TTC549 (cell line): Measurements from ENCODE around the gene SEPTIN11.
"Not testable (repeated sequence)": the region's sequence is repeated elsewhere in the genome, so short reads cannot be mapped to it uniquely, and the experiment has no call there.

Source experiments
- FAIRE-seq: peaks from 2 replicates; lab custom pipeline; 2012; peaks lifted over from hg19 to GRCh38; lab: Jason Lieb, UNC

SEPTIN11 gene

DNA sequence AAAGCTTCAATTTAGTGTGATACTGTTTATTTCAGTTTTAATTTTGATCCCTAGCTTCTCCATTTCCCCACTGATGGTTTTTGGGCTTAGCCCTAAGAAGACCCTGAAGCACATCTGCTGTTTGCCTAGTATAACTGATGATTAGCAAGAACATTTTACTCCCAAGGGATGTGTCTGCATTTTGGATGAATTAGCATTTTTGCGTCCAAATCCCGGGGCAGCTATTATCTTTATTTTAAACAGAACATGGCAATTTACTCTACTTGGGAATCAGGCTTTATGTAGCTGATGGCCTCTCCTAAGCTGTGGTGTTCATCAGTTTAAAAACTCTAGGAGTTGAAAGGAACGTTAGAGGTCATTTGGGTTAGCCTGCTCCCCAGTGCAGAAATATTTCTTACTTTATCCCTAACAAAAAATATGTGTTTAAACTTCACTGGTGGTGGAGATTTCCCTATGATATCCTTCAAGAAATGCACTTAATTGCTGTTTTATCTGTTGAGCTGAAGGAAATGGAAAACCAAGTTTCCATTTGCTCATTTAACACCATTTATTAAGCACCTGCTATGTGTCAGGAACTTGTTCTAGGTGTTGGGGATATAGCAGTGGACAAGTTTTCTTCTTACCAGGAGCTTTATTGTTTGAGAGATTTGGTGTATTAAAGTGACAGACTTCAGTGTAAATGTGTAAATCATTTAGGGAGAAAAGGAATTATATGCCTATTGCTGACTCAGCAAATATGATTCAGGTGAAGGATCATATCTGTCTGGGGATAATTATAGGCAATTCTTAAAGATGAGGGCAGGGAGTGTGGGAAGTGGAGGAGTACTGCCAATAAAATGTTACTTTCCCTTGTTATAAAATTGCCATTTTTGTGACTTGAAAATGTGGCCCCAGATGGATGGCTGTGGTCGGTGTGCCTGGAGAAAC lies 3.4 kb downstream of the SEPTIN11 start:
- no peak for FAIRE-seq

DNA sequence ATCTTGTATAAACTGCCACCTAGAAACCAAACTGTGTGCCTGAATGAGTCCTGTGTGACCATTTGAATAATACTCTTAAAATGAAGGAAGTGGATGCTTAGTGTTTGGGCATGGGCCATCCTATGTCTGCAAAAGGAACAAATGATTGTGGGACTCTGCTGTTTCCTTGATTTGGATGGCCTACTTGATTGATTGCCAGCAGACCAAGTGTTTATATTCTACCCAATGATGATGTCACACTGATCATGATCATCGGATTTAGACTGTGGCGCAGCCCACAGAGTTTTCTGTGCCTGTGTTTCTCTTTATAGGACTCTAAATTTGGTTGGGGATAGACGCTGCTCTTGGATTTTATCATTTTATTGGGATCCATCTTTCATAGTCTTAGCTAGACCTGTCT lies 4.4 kb downstream of the SEPTIN11 start:
- FAIRE-seq = no peak

DNA sequence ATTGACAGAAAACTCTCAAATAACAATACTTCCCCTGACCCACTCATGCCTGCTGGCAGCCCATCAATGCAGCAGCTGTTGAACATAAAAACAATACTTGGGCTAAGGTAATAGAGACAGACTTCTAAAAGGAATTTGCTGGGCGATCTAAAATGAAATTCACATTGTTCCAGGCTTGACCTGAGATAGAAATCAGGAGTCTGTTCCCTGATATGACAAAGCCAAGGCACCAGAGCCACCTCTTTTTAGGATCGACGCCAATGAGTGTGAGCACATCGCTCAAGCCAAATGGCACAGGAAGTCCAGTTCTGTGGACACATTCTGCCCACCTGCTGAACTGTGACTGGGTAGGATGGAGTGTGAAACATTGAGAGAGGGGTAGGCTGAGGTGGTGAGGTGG lies 4.9 kb downstream of the SEPTIN11 start:
- no peak for FAIRE-seq

DNA sequence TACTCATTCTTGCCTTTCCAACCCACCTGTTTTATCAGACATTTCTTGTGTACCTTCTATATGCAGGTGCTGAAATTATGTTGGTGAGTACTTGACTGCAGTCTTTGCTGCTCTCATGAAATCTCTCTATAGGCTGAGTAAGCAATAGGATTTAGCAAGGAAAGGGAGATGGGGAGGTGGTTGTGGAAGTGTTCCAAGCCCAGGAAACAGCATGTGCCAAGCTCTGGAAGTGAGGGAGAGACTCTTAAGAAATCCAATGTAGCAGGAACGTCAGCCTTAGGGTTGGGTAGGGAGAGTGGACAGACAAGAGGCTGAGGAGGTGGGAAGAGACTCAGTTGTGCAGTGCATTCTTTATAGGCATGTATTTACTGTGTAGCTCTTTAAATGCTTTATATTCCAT lies 5.6 kb downstream of the SEPTIN11 start:
- FAIRE-seq = no peak

DNA sequence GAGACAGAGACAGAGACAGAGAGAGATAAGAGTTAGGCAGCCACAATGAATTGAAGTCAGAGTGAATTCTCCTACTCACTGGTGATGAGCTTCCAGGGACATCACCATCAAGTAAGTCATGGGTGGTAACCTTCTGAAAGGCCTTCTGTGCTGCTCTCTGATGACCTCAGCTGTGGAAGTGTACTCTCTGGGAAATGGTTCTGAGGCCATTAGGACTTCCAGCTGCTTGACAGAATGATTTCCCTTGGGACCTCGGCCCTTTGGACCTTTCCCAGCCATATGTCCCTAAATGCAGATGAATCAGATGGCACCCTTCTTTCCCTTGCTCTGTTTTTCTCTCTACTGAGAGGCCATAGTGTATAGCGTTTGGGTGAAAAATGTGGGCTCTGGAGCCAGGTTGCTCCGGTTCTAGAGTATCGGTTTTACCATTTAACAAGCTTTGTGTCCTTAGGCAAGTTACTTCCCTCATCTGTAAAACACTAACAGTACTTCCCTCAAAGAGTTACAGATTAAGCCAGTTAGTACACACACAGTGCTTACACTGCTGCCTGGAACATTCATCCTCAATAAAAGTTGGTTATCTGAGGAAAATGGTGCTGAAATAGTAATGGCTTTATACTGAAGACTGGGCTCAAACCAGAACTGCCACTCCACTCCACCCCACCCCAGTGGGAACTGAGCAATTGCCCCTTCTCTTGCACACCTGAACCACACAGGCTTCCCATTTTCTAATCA lies 7.6 kb downstream of the SEPTIN11 start:
- no peak for FAIRE-seq

DNA sequence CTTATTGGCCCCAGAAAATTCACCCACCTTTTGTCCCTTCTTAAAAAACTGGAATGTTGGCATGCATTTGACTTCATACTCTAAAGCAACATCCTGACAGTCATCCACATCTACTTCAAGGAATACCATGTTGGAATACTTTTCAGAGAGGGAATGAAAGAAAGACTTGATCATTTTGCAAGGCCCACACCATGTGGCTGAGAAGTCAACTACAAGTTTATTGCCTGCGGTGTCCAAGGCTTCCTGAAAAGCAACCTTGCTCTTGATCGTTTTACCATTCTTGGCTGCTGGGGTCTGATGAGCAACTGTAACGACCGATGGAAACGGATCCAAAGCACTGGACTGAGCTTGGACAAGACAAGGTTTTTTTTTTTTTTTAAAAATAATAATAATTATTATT lies 9.3 kb downstream of the SEPTIN11 start:
- FAIRE-seq = no peak

DNA sequence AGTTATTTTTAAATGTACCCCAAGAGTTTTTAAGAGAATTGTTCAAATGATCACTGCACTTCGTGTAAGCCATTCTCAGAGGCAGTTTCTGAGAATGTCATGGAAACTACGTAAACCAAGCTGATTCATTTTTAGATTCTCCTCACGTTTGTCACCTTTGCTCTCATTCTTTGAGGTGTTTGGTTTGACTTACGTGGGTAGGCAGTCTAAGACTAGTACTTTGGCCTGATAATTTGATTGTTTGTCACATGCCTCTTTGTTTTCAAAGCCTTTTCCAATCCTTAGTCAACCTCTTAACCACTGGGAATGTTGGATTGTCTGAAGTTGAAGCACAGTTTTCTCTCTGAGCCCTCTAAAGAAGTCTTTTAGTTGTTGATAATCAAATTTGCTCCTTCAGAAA lies 10.5 kb downstream of the SEPTIN11 start:
- no peak for FAIRE-seq

DNA sequence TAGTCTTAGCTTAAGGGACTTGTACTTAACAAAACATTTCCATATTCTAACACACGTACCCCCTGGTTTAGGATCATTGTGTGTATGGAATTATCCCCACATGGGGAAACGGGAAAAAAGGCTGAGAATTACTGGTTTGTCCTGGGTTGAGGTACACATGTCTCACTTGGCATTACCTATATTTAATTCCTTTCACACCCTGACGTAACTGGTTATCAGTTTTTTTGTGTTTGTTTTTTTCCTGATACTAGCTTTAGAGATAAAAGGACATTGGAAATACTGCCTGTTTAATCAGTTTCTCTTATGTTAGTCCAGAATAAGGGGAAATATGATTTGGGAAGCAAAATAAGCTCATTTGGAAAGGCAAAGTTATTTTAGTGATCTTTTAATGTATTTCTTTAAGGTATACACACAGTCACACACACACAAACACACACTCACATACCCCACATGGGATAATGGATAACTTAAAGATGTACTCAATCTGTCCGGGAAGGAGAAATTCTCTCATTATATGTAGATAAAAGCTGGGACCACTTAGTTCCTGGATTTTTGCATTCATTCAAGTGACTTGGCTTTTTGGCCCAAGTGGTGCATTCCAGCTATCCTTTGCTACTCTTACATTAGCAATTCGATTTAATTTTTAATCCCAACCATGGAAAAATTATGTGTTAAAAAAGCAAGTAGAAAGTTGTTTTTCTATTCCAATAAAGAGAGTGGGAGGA lies 13.0 kb downstream of the SEPTIN11 start:
- FAIRE-seq = no peak

DNA sequence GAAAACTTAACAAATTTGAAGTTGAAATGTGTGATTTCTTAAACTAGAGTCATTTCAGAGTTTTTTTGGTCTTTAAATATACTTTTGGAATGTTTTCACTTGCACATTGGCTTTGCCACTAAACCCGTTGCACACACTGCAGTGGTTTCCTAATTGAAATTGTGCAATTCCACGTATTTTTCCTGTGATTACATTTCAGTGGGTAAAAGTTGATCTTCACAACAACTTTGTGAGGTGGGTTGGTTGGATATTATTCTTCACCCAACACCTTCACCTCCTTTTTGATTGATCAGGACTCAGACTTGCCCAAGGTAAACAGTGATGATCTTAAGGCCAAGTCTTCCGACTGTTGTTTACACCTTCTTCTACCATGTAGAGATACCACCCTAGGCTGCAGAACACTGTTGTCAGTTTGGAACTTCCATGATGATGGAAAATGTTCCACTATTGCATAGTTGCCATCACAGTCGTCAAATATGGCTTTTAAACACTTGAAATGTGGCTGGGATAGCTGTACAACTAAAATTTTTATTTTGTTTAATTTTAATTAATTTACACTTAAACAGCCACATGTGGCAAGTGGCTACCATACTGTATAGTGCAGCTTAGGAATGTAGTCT lies 13.7 kb downstream of the SEPTIN11 start:
- FAIRE-seq = no peak

DNA sequence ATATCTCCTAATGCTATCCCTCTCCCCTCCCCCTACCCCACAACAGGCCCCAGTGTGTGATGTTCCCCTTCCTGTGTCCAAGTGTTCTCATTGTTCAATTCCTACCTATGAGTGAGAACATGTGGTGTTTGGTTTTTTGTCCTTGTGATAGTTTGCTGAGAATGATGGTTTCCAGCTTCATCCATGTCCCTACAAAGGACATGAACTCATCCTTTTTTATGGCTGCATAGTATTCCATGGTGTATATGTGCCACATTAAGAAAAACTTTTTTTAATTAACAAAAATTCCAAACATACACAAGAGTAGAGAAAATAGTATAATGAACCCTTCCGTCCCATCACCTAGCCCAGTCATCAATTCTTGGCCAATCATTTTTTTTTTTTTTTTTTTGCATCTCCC lies 14.4 kb downstream of the SEPTIN11 start:
- FAIRE-seq = not testable (repeated sequence)

DNA sequence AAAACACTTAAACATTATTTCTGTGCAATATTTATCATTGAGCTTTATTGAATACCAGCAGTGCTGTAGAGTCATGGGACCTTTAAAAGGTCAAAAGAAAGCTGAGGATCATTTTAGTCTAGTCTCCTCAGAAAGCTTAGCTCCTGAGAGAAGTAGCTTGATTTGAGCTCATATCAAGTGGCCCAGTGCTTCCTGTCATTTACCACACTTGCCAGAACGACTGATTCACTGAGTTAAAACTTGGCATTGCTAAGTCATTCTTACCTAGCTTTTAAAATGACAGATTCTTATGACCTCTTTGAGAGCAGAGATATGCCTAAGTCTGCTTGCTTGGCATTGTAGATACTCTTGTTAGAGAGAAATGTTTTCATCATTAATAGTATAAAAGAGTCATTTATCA lies 15.2 kb downstream of the SEPTIN11 start:
- no peak for FAIRE-seq

DNA sequence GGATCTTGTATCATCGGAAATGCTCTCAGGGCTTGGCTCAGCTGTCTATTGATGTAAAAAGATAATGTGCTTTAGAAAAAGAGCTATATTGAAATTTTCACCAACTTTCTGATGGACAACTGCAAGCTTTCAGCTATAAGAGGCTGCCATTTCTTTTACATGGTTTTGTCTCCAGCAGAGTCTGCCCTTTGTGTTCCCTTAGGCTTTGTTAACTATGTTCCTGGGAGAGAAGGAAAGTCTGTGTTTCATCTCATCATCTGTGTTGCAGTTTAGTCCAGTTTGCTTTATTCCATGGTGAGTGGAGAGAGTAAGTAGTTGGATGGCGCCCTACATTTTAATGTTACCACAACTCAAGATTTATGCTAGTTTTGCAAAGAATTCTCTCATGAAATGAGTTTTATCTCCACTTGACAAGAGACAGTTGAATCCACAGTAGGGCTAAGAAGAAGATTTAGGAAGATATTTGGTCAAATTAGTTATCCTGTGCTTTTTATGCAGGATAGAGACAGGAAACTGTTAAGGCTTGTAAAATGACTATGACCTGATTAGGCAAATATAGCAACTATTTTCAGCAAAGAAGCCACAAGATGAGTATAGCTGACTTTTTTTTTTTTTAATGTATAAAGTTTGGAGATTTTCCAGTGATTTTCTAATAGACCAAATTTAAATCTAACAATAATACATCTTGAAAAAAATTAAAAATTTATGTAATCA lies 16.5 kb downstream of the SEPTIN11 start:
- no peak for FAIRE-seq

DNA sequence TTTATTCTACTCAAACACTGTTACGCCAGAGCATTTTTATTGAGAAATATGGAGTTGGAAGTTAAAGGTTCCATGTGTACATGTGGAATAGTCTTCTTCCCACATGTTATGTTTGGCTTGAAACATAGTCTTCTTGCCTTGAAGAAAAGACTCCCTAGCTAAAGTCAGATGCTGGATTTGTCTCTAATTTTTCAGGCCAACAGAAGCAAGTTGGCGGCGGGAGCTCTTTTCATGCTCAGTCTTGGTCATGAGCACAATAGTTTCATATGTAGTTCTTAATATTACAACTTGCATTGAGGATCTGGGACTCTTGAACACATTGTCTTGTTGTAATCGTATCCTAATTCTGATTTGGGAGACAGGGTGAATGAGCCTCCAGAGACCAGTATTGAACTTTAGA lies 19.4 kb downstream of the SEPTIN11 start:
- FAIRE-seq = no peak

DNA sequence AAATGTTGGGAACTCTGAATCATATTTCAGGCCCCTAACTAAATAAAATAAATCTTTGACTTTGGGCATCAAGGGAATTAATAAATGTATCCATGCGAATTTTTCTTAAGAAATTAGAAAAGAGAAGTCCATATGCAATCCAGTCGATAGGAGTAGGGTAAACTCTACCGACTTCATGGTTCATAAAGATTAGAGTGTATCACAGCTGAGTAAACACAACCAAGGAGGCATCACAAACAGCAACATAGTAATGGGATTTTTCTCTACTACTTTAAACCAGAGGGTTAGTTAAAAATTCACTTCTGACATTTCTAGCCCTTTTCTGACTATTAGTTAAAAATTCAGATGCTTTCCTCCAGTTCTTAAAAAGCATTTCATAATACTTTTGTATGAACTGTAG lies 19.9 kb downstream of the SEPTIN11 start:
- no peak for FAIRE-seq

DNA sequence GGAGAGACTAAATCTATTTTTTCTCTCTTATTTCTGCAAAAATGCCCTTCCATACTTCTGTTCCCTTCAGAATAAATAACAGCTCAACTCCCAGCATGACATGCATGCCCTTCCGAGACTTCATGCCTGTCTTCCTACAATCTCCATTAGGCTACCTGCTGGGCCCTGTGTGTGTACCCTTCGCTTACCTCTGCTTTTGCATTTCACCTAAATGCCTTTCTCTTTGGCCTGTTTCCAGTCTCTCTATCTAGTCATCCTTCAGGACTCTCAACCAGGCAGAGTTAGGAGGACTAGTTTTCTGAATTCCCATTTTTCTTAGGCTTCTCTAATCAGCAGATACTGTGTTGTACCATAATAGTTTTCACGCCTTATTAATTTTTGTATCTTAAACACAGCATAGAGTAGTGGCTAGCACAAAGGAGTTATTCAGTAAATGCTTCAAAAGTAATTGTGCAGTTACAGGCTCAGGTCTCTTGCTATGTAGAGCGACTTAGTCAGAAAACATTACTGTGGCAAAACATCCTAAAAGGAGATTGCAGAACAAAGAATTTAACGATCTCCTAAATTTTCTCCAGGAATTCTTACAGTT lies 20.5 kb downstream of the SEPTIN11 start:
- FAIRE-seq = no peak

DNA sequence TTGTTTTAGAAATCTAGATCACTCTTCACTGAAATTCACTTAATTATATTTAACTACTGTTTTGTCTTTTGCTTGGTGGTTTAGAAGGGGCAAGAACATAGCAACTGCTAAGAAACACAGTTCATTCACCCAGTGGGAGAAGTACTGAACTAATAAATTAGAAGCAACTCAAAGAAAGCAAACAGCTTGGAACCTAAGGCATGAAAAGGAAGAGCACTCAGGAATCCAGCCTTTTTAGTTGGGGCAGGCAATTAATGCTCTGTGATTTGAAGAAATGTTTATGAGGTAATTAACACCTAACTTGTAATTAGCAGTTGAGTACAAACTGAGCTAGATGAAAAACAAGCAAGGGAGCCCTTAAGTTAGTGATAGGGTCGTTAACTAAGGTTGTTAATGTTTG lies 22.8 kb downstream of the SEPTIN11 start:
- FAIRE-seq = no peak

DNA sequence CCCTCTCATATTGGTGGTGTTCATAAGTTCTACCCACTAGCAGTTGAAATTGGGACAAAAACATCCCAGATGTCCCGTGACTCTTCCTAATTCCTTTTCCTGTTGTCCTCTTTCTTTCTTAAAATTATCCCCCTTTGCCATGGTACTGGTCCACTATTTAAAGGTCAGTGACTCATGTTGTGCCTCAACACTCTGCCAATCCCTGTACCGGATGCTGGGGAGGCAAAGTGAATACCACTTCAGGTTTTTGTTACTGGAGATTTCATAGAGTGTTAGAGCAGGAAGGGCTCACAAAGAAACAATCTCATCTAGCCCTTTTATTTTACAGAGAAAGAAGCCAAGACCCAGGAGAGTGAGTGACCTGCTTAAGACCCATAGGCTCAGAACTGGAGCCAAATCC lies 24.6 kb downstream of the SEPTIN11 start:
- FAIRE-seq = no peak

DNA sequence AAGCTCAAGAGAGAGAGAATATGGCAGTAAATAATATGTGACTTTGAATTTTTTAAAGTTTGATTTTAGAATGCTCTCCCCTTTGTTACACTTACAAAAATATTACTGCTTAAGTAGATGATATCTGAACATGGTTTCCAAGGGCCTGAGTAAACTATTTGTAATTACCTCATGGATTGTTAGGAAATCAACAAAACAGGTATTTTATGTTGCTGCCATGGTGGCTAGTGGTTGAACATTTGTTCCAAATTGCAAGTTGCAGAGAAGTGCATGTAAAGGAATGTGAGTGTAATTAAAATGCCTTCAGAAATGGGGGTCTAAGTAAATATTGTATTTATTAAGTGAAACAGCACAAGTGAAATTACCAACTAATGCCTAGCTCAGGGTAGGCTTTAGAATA lies 27.6 kb downstream of the SEPTIN11 start:
- no peak for FAIRE-seq

DNA sequence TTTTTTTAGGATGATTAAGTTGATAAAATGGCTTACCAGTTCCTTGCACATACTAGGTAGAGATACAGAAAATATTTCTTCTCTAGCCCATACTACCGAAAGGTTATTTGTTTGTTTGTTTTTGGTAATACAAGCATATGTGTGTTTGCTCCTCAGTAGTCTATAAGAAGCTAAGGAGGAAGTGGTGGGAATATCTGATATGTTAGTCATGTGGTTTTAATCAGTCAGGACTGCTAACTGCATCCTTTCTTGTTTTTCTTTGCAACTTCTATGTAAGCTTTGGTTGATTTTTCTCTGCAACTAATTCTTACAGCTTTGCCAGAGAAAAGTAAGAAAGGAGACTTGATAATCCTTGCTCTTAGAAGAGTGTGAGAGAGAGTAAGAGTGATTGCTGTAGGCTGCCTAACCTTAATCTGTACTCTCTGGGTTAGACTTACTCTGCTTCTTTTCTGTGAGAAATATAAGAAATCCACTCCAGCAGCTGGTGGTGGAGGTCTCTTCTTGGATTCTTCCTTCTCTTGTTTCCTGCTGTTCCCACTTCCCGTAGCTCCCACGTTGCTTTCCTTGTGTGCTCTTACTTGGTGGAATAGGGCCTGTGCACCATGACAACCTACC lies 28.3 kb downstream of the SEPTIN11 start:
- no peak for FAIRE-seq

DNA sequence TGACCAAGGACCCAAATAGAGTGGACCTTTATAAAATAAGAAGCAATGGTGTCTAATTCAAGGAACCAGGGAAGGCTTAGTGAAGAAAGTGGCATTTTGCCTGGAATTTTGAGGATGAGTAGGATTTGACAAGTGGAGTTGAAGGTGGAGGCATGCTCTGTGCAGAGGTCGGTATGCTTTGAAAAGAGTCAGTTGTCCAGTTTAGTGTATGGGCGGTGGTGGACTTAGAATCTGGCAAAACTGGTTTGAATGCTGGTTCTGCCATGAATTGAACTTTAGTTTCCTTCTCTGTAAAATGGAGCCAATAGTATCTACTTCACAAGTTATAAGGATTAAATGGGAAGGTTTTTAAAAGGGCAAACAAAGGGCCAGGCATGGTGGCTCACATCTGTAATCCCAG lies 29.7 kb downstream of the SEPTIN11 start:
- no peak for FAIRE-seq

DNA sequence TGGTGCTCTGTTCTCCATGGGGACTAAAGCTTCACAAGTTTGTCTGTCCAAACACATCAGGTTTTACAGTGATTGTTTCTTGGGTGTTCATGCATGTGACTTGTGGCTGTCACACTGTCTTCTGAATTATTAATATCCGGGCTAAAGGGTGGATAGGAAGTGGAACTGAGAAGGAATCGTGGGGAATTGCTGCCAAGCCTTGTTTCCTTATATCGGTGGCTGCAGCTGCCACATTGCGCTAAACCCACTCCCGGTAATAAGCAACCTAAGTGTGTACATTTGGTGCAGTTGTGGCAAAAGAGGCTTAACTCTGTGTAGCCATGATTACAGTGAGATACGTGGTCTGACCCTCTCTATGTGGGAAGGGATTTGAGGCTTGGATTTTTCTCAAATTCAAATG lies 30.7 kb downstream of the SEPTIN11 start:
- FAIRE-seq = no peak
